Stimulated activated naive CD4-positive, alpha-beta T cell (primary cell): ENCODE data around the gene SOWAHA.

ENCODE experiments used
- DNase-seq, 6 experiments: peaks; one replicate each; lab custom pipeline; 2025; lab: John Stamatoyannopoulos, UW

Gene SOWAHA

GRCh38 chr5:132825834-132826391, 12.8 kb downstream of the SOWAHA start:
- no peak for DNase-seq

GRCh38 chr5:132826424-132827082, 13.5 kb downstream of the SOWAHA start:
- no peak for DNase-seq

- no peak for DNase-seq
These were observed 15.0 kb downstream of the SOWAHA start for GRCh38 chr5:132827943-132828673.

- DNase-seq: no peak
These were observed 15.9 kb downstream of the SOWAHA start for GRCh38 chr5:132828846-132829494.

GRCh38 chr5:132829742-132830435, 16.8 kb downstream of the SOWAHA start:
- DNase-seq: peak; percentile 22 to 61 (median 50)

GRCh38 chr5:132830436-132831094, 17.5 kb downstream of the SOWAHA start, which contains the start of gene SHROOM1:
Gene SHROOM1, minus strand, starts transcription at chr5:132830647. Its CDS starts 4,507 bp downstream, at chr5:132826140.
- DNase-seq: peak in 1 of 6 experiments; percentile 37

GRCh38 chr5:132831095-132831860, 18.2 kb downstream of the SOWAHA start:
- no peak for DNase-seq

- no peak for DNase-seq
These were observed 19.5 kb downstream of the SOWAHA start for GRCh38 chr5:132832612-132833011.

GRCh38 chr5:132834057-132834456, 21.0 kb downstream of the SOWAHA start:
- DNase-seq: no peak

- no peak for DNase-seq
These were observed 23.8 kb downstream of the SOWAHA start for GRCh38 chr5:132836852-132837251.

GRCh38 chr5:132837868-132838267, 24.8 kb downstream of the SOWAHA start:
- no peak for DNase-seq

GRCh38 chr5:132838516-132839282, 25.6 kb downstream of the SOWAHA start:
- DNase-seq: no peak

- DNase-seq: no peak
These were observed 26.6 kb downstream of the SOWAHA start for GRCh38 chr5:132839426-132840301.

- DNase-seq: no peak
These were observed 27.2 kb downstream of the SOWAHA start for GRCh38 chr5:132840313-132840712.

GRCh38 chr5:132840896-132841295, 27.8 kb downstream of the SOWAHA start:
- no peak for DNase-seq

- DNase-seq: no peak
These were observed 28.2 kb downstream of the SOWAHA start for GRCh38 chr5:132841305-132841704.

GRCh38 chr5:132848270-132848669, 35.2 kb downstream of the SOWAHA start:
- no peak for DNase-seq

- DNase-seq: no peak
These were observed 36.2 kb downstream of the SOWAHA start for GRCh38 chr5:132849347-132849746.

GRCh38 chr5:132850066-132850465, 37.0 kb downstream of the SOWAHA start:
- no peak for DNase-seq
